Tibial nerve (tissue), 4 donors: ENCODE measurements around the gene S100PBP.

ENCODE experiments used
- CTCF ChIP-seq, 5 experiments: fragments of 200-600 bp in 3 of 5; fragments of 450-650 bp in 2 of 5; sonication (generic) in 3 of 5; IDR thresholded peaks; one replicate each; pipeline ENCODE4 v1.5.1; 2016 to 2019; ENCODE audit warnings: antibody characterized with exemption in 5 of 5, mild to moderate bottlenecking in 3 of 5, moderate library complexity in 2 of 5
- EP300 ChIP-seq, 2 donors: sonication (generic); formaldehyde crosslinking; IDR thresholded peaks; one replicate each; pipeline ENCODE4 v1.6.1; 2017; ENCODE audit warnings: antibody characterized with exemption in 2 of 2, mild to moderate bottlenecking in 1 of 2

- TF ChIP-seq CTCF (IDR thresholded peaks at IDR 0.05) (no peak), EP300 (IDR thresholded peaks at IDR 0.05) (no peak)
These were observed 41.3 kb downstream of the S100PBP start for GRCh38 chr1:32858791-32859190.
